KG1 (cell line): Measurements from ENCODE around the gene TNNC1.
A peak's percentile ranks its signal among the peaks of the same experiment; 100 is the strongest.

ENCODE experiments used
- DNase-seq: peaks from one replicate; lab custom pipeline; 2025; lab: John Stamatoyannopoulos, UW

TNNC1 gene

GRCh38 chr3:52458770-52459545 lies 5.1 kb upstream of the TNNC1 start:
- DNase-seq = no peak

GRCh38 chr3:52458031-52458760 lies 4.4 kb upstream of the TNNC1 start:
- DNase-seq = no peak

GRCh38 chr3:52456800-52457183 lies 3.0 kb upstream of the TNNC1 start:
- DNase-seq = no peak

- no peak for DNase-seq
Observed at GRCh38 chr3:52456169-52456799, 2.4 kb upstream of the TNNC1 start.

- DNase-seq = peak; percentile 73
Observed at GRCh38 chr3:52455283-52456168, 1.7 kb upstream of the TNNC1 start, which contains the start of gene NISCH. NISCH (plus strand) TSS chr3:52455604; CDS start chr3:52455642, 38 bp downstream.

GRCh38 chr3:52454938-52455282 lies 1.1 kb upstream of the TNNC1 start:
- DNase-seq = no peak

- no peak for DNase-seq
Observed at GRCh38 chr3:52454250-52454937, 553 bp upstream of the TNNC1 start.

GRCh38 chr3:52452570-52453221 lies 1.1 kb downstream of the TNNC1 start:
- DNase-seq = no peak

- DNase-seq = no peak
Observed at GRCh38 chr3:52452126-52452525, 1.7 kb downstream of the TNNC1 start.

- DNase-seq = no peak
Observed at GRCh38 chr3:52451237-52452083, 2.4 kb downstream of the TNNC1 start.

GRCh38 chr3:52450489-52451236 lies 3.2 kb downstream of the TNNC1 start:
- no peak for DNase-seq

- no peak for DNase-seq
Observed at GRCh38 chr3:52447512-52448355, 6.1 kb downstream of the TNNC1 start.

GRCh38 chr3:52446631-52447511 lies 7.0 kb downstream of the TNNC1 start:
- peak; percentile 87 for DNase-seq

- no peak for DNase-seq
Observed at GRCh38 chr3:52446042-52446441, 7.8 kb downstream of the TNNC1 start.

GRCh38 chr3:52444860-52445793 lies 8.7 kb downstream of the TNNC1 start, which contains the start of gene SEMA3G:
SEMA3G (minus strand) TSS chr3:52445103; CDS start chr3:52445027, 76 bp downstream.
- peak; percentile 19 for DNase-seq
